Trophoblast cell (in vitro differentiated cells and primary cell): ENCODE data around the gene NTM.

Experiments
- DNase-seq, 2 donors: peaks; one replicate each; pipeline ENCODE4 v3.0.0-alpha.2; 2016
- H2AFZ ChIP-seq: 2 replicates; pipeline ENCODE4 v1.6.1; 2013; ENCODE audit warnings: low read length, moderate library complexity, mild to moderate bottlenecking; ENCODE audit not compliant: insufficient read depth, poor library complexity
- H2AK5ac ChIP-seq: 2 replicates; pipeline ENCODE4 v1.6.1; 2013; ENCODE audit warnings: mild to moderate bottlenecking, low read length
- H2BK120ac ChIP-seq: 2 replicates; pipeline ENCODE4 v1.6.1; 2013; ENCODE audit warnings: low read length, mild to moderate bottlenecking, moderate library complexity; ENCODE audit not compliant: insufficient read depth, poor library complexity
- H2BK12ac ChIP-seq: 2 replicates; pipeline ENCODE4 v1.6.1; 2013; ENCODE audit warnings: mild to moderate bottlenecking, low read length, moderate library complexity
- H2BK5ac ChIP-seq: 2 replicates; pipeline ENCODE4 v1.6.1; 2013; ENCODE audit warnings: low read length, low read depth, moderate library complexity, mild to moderate bottlenecking; ENCODE audit not compliant: poor library complexity
- H3K14ac ChIP-seq: 2 replicates; pipeline ENCODE4 v1.6.1; 2013; ENCODE audit warnings: mild to moderate bottlenecking, low read length
- H3K18ac ChIP-seq: 2 replicates; pipeline ENCODE4 v1.6.1; 2013; ENCODE audit warnings: mild to moderate bottlenecking, low read length
- H3K23ac ChIP-seq: 2 replicates; pipeline ENCODE4 v1.6.1; 2013; ENCODE audit warnings: low read length
- H3K27ac ChIP-seq: 2 replicates; pipeline ENCODE4 v1.5.1; 2013; ENCODE audit warnings: low read depth, mild to moderate bottlenecking, inconsistent platforms, low read length, moderate library complexity
- H3K27me3 ChIP-seq: 2 replicates; pipeline ENCODE4 v1.6.1; 2013; ENCODE audit warnings: inconsistent platforms, mild to moderate bottlenecking, low read length, moderate library complexity; ENCODE audit not compliant: insufficient read depth
- H3K36me3 ChIP-seq, 2 experiments: 1 replicate in 1 of 2; 2 replicates in 1 of 2; pipeline ENCODE4 v1.6.1; 2013; ENCODE audit warnings: low read length in 2 of 2, mild to moderate bottlenecking in 2 of 2, moderate library complexity in 1 of 2; ENCODE audit not compliant: insufficient read depth in 2 of 2, control insufficient read depth in 1 of 2
- H3K4ac ChIP-seq: 2 replicates; pipeline ENCODE4 v1.6.1; 2013; ENCODE audit warnings: low read depth, mild to moderate bottlenecking, low read length, moderate library complexity
- H3K4me1 ChIP-seq, 2 experiments: 1 replicate in 1 of 2; 2 replicates in 1 of 2; pipeline ENCODE4 v1.6.1; 2013; ENCODE audit warnings: low read length in 2 of 2, mild to moderate bottlenecking in 2 of 2, moderate library complexity in 1 of 2; ENCODE audit not compliant: insufficient read depth in 2 of 2, control insufficient read depth in 1 of 2
- H3K4me2 ChIP-seq: 2 replicates; pipeline ENCODE4 v1.6.1; 2013; ENCODE audit warnings: inconsistent platforms, mild to moderate bottlenecking, low read length, moderate library complexity
- H3K4me3 ChIP-seq: 2 replicates; pipeline ENCODE4 v1.5.1; 2013; ENCODE audit warnings: mild to moderate bottlenecking, low read depth, low read length, inconsistent platforms
- H3K79me1 ChIP-seq: one replicate; pipeline ENCODE4 v1.6.1; 2013; ENCODE audit warnings: low read length
- H3K79me2 ChIP-seq: 2 replicates; pipeline ENCODE4 v1.6.1; 2013; ENCODE audit warnings: low read length, mild to moderate bottlenecking; ENCODE audit not compliant: control insufficient read depth, insufficient read depth, poor library complexity
- H3K9ac ChIP-seq: 2 replicates; pipeline ENCODE4 v1.6.1; 2013; ENCODE audit warnings: mild to moderate bottlenecking, low read length
- H3K9me3 ChIP-seq: 2 replicates; pipeline ENCODE4 v1.6.1; 2013; ENCODE audit warnings: low read depth, mild to moderate bottlenecking, control low read depth, inconsistent platforms, low read length; ENCODE audit not compliant: insufficient read depth
- H4K12ac ChIP-seq: 2 replicates; pipeline ENCODE4 v1.6.1; 2013; ENCODE audit warnings: low read depth, mild to moderate bottlenecking, low read length, moderate library complexity
- H4K8ac ChIP-seq: 2 replicates; pipeline ENCODE4 v1.6.1; 2013; ENCODE audit warnings: low read depth, mild to moderate bottlenecking, low read length, moderate library complexity
- H4K91ac ChIP-seq: one replicate; pipeline ENCODE4 v1.6.1; 2013; ENCODE audit warnings: low read depth, mild to moderate bottlenecking, low read length, moderate library complexity
- WGBS: extraction: QIAGEN DNeasy Blood & Tissue Kit; methylation state at CpG from one replicate; pipeline ENCODE4 v1.1.7; 2013; ENCODE audit warnings: missing lambda C conversion rate; ENCODE audit not compliant: insufficient read length, insufficient coverage; ENCODE audit errors: extremely low coverage; 5-methylcytosine and 5-hydroxymethylcytosine counted together

NTM gene

GRCh38 chr11:131514062-131514461 lies 143.6 kb downstream of the NTM start:
- no peak overlapping the region for H3K4me2 ChIP-seq
- H2BK12ac ChIP-seq = no peak overlapping the region
- no peaks in the 10 kb centered on the region for H3K27me3 ChIP-seq
- no peak overlapping the region for H3K9ac ChIP-seq
- H3K4ac ChIP-seq = no peak overlapping the region
- no peaks in the 10 kb centered on the region for H3K36me3 ChIP-seq
- no peak overlapping the region for H3K27ac ChIP-seq
- H2BK5ac ChIP-seq = no peak overlapping the region
- H3K79me1 ChIP-seq = no peaks in the 10 kb centered on the region
- peaks cover 0 to 9% of the 10 kb centered on the region in 2 experiments for H3K4me1 ChIP-seq
- no peaks in the 10 kb centered on the region for H3K79me2 ChIP-seq
- DNase-seq = no peak
- no peak overlapping the region for H3K14ac ChIP-seq
- H3K4me3 ChIP-seq = no peak overlapping the region
- no peak overlapping the region for H2AFZ ChIP-seq
- H4K91ac ChIP-seq = no peak overlapping the region
- H3K9me3 ChIP-seq = no peaks in the 10 kb centered on the region
- no peak overlapping the region for H4K12ac ChIP-seq
- WGBS = no CpG with 5 or more reads among the region's 6 CpGs
- H2BK120ac ChIP-seq = no peak overlapping the region
- H3K18ac ChIP-seq = no peak overlapping the region
- H4K8ac ChIP-seq = no peak overlapping the region
- H3K23ac ChIP-seq = no peak overlapping the region
- no peak overlapping the region for H2AK5ac ChIP-seq

- no peaks in the 10 kb centered on the region for H3K27me3 ChIP-seq
- H4K12ac ChIP-seq = no peak overlapping the region
- H4K8ac ChIP-seq = no peak overlapping the region
- H3K9ac ChIP-seq = no peak overlapping the region
- peaks cover 0 to 2% of the 10 kb centered on the region in 2 experiments for H3K4me1 ChIP-seq
- no peak overlapping the region for H3K18ac ChIP-seq
- no peaks in the 10 kb centered on the region for H3K79me1 ChIP-seq
- H2AK5ac ChIP-seq = no peak overlapping the region
- WGBS = no CpG with 5 or more reads among the region's 1 CpG
- H2BK120ac ChIP-seq = no peak overlapping the region
- H3K14ac ChIP-seq = no peak overlapping the region
- H2BK12ac ChIP-seq = no peak overlapping the region
- no peak overlapping the region for H4K91ac ChIP-seq
- H3K27ac ChIP-seq = no peak overlapping the region
- DNase-seq = no peak
- H3K23ac ChIP-seq = no peak overlapping the region
- H3K9me3 ChIP-seq = no peaks in the 10 kb centered on the region
- H2BK5ac ChIP-seq = no peak overlapping the region
- H3K4ac ChIP-seq = no peak overlapping the region
- no peaks in the 10 kb centered on the region for H3K79me2 ChIP-seq
- no peak overlapping the region for H2AFZ ChIP-seq
- H3K4me3 ChIP-seq = no peak overlapping the region
- H3K4me2 ChIP-seq = no peak overlapping the region
- H3K36me3 ChIP-seq = no peaks in the 10 kb centered on the region
Observed at GRCh38 chr11:131518305-131518838, 148.0 kb downstream of the NTM start.

GRCh38 chr11:131522851-131523250 lies 152.4 kb downstream of the NTM start:
- Histone ChIP-seq H3K36me3 (no peaks in the 10 kb centered on the region), H3K27ac (no peak overlapping the region), H2BK120ac (no peak overlapping the region), H2AK5ac (no peak overlapping the region), H3K4me1 (no peaks in the 10 kb centered on the region), H3K4me3 (no peak overlapping the region), H4K8ac (no peak overlapping the region), H2BK5ac (no peak overlapping the region), H3K14ac (no peak overlapping the region), H2BK12ac (no peak overlapping the region), H3K9me3 (no peaks in the 10 kb centered on the region), H3K4me2 (no peak overlapping the region), H3K4ac (no peak overlapping the region), H4K12ac (no peak overlapping the region), H3K23ac (no peak overlapping the region), H4K91ac (no peak overlapping the region), H3K79me1 (no peaks in the 10 kb centered on the region), H2AFZ (no peak overlapping the region), H3K9ac (no peak overlapping the region), H3K27me3 (no peaks in the 10 kb centered on the region), H3K79me2 (no peaks in the 10 kb centered on the region), H3K18ac (no peak overlapping the region)
- no CpG with 5 or more reads among the region's 2 CpGs for WGBS
- DNase-seq = no peak

GRCh38 chr11:131530407-131530806 lies 160.0 kb downstream of the NTM start:
- H3K9ac ChIP-seq = no peak overlapping the region
- H3K36me3 ChIP-seq = no peaks in the 10 kb centered on the region
- H3K18ac ChIP-seq = no peak overlapping the region
- no peak overlapping the region for H2AFZ ChIP-seq
- H4K8ac ChIP-seq = no peak overlapping the region
- H3K27me3 ChIP-seq = no peaks in the 10 kb centered on the region
- no peak overlapping the region for H3K14ac ChIP-seq
- no peak overlapping the region for H3K4me2 ChIP-seq
- H3K27ac ChIP-seq = no peak overlapping the region
- H2BK120ac ChIP-seq = no peak overlapping the region
- H3K79me1 ChIP-seq = no peaks in the 10 kb centered on the region
- H4K91ac ChIP-seq = no peak overlapping the region
- no peak overlapping the region for H2BK5ac ChIP-seq
- WGBS = no CpG with 5 or more reads among the region's 2 CpGs
- H3K4me1 ChIP-seq = no peaks in the 10 kb centered on the region
- H3K4me3 ChIP-seq = no peak overlapping the region
- H2BK12ac ChIP-seq = no peak overlapping the region
- peaks cover 3% of the 10 kb centered on the region for H3K9me3 ChIP-seq
- H2AK5ac ChIP-seq = no peak overlapping the region
- H4K12ac ChIP-seq = no peak overlapping the region
- H3K23ac ChIP-seq = no peak overlapping the region
- no peaks in the 10 kb centered on the region for H3K79me2 ChIP-seq
- no peak for DNase-seq
- no peak overlapping the region for H3K4ac ChIP-seq
